ENCODE measurements around the gene ZNF668. TPM values are rescaled to one million over a fixed set of nuclear protein-coding genes. Genes with fewer than 3 reads are reported as not detected.

Gene ZNF668
- total and polyA plus RNA-seq, 2 of the 13 experiments (the other 11 are each of a cell fraction or from before 2014, with no cell fraction given) = 3.8 to 9.8 TPM

DNA sequence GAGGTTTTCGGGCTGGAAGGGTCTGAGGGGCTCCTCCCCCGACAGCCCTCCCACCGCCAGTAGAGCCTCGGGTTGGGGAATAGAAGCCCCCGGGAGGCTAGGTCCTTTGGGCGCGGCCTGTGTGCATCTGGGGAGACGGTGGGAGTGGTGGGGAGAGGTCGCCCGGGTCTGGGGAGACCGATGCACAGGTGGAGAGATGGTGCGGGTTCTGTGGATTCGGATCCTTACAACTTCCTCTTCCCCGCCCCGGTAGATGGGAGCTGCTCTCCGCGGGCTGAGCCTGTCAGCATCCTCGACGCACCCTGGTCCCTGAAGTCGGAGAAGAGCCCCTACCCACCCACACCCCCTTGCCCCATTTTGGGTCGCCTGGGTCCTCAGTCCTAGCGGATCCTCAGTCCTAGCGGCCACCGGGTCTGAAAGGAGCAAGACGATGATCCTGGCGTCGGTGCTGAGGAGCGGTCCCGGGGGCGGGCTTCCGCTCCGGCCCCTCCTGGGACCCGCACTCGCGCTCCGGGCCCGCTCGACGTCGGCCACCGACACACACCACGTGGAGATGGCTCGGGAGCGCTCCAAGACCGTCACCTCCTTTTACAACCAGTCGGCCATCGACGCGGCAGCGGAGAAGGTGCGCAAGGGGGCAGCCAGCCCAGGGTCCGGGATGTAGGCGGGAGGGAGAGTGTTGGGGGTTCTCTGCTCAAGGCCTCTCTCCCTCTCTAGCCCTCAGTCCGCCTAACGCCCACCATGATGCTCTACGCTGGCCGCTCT lies 34.9 kb upstream of the ZNF668 start (continued):
- TF ChIP-seq, protein P1, sequence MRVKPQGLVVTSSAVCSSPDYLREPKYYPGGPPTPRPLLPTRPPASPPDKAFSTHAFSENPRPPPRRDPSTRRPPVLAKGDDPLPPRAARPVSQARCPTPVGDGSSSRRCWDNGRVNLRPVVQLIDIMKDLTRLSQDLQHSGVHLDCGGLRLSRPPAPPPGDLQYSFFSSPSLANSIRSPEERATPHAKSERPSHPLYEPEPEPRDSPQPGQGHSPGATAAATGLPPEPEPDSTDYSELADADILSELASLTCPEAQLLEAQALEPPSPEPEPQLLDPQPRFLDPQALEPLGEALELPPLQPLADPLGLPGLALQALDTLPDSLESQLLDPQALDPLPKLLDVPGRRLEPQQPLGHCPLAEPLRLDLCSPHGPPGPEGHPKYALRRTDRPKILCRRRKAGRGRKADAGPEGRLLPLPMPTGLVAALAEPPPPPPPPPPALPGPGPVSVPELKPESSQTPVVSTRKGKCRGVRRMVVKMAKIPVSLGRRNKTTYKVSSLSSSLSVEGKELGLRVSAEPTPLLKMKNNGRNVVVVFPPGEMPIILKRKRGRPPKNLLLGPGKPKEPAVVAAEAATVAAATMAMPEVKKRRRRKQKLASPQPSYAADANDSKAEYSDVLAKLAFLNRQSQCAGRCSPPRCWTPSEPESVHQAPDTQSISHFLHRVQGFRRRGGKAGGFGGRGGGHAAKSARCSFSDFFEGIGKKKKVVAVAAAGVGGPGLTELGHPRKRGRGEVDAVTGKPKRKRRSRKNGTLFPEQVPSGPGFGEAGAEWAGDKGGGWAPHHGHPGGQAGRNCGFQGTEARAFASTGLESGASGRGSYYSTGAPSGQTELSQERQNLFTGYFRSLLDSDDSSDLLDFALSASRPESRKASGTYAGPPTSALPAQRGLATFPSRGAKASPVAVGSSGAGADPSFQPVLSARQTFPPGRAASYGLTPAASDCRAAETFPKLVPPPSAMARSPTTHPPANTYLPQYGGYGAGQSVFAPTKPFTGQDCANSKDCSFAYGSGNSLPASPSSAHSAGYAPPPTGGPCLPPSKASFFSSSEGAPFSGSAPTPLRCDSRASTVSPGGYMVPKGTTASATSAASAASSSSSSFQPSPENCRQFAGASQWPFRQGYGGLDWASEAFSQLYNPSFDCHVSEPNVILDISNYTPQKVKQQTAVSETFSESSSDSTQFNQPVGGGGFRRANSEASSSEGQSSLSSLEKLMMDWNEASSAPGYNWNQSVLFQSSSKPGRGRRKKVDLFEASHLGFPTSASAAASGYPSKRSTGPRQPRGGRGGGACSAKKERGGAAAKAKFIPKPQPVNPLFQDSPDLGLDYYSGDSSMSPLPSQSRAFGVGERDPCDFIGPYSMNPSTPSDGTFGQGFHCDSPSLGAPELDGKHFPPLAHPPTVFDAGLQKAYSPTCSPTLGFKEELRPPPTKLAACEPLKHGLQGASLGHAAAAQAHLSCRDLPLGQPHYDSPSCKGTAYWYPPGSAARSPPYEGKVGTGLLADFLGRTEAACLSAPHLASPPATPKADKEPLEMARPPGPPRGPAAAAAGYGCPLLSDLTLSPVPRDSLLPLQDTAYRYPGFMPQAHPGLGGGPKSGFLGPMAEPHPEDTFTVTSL (CRISPR knock-in tag; IDR thresholded peaks at IDR 0.05; ENCODE audit: borderline replicate concordance) = 0 out of 2 replicates have a peak, but pooled peaks have one; percentile 4
- TF ChIP-seq ZNF83 (CRISPR knock-in tag; IDR thresholded peaks at IDR 0.05; ENCODE audit: borderline replicate concordance) (peak; percentile 8; the same call in 1 of the 2 replicates), ZNF670 (CRISPR knock-in tag; IDR thresholded peaks at IDR 0.05; ENCODE audit: borderline replicate concordance) (peak; percentile 87; the same call in 1 of the 2 replicates), ZBTB42 (CRISPR knock-in tag; IDR thresholded peaks at IDR 0.05) (peak; percentile 16; the same call in 1 of the 2 replicates), ZBTB38 (CRISPR knock-in tag; IDR thresholded peaks at IDR 0.05) (peak; percentile 97), PCBP1 (IDR thresholded peaks at IDR 0.05; ENCODE audit: borderline replicate concordance, low read depth, low read length) (0 out of 2 replicates have a peak, but pooled peaks have one; percentile 54), ZNF230 (CRISPR knock-in tag; IDR thresholded peaks at IDR 0.05) (no peak)
- TF ChIP-seq, protein P2, sequence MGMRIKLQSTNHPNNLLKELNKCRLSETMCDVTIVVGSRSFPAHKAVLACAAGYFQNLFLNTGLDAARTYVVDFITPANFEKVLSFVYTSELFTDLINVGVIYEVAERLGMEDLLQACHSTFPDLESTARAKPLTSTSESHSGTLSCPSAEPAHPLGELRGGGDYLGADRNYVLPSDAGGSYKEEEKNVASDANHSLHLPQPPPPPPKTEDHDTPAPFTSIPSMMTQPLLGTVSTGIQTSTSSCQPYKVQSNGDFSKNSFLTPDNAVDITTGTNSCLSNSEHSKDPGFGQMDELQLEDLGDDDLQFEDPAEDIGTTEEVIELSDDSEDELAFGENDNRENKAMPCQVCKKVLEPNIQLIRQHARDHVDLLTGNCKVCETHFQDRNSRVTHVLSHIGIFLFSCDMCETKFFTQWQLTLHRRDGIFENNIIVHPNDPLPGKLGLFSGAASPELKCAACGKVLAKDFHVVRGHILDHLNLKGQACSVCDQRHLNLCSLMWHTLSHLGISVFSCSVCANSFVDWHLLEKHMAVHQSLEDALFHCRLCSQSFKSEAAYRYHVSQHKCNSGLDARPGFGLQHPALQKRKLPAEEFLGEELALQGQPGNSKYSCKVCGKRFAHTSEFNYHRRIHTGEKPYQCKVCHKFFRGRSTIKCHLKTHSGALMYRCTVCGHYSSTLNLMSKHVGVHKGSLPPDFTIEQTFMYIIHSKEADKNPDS (CRISPR knock-in tag; IDR thresholded peaks at IDR 0.05) = 0 out of 2 replicates have a peak, but pooled peaks have one; percentile 16

Data from HepG2 (cell line).